ENCODE measurements around the gene PSME1. TPM values are rescaled to one million over a fixed set of nuclear protein-coding genes. Genes with fewer than 3 reads are reported as not detected.

Gene PSME1
- total RNA-seq, 2 donors from 2014 or later: 235 to 257 TPM

DNA sequence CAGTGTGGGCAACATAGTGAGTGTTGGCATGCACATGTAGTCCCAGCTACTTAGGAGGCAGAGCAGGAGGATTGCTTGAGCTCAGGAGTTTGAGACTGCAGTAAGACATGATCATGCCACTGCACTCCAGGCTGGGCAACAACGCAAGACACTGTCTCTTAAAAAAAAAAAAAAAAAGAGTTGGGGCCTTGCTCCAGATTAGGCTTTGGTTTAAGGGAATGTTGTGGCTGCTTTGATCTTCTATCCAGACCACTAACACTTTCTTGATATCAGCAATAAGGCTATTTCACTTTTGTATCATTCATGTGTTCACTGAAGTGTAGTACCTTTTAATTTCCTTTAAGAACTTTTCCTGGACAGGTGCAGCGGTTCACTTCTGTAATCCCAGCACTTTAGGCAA lies 8.3 kb upstream of the PSME1 start:
- DNase-seq: no peak
- ATAC-seq: no peak
- no peaks in the 10 kb centered on the region for H3K9me3 ChIP-seq (ENCODE audit: control insufficient read depth, low read length, poor library complexity, severe bottlenecking)
- H3K4me1 Mint-ChIP-seq: peaks cover 13% of the 10 kb centered on the region
- no peak overlapping the region for H3K27ac Mint-ChIP-seq
- H3K27me3 Mint-ChIP-seq: no peaks in the 10 kb centered on the region
- H3K4me3 Mint-ChIP-seq: no peak overlapping the region
- H3K36me3 Mint-ChIP-seq (ENCODE audit: low read depth): peaks cover 2% of the 10 kb centered on the region

DNA sequence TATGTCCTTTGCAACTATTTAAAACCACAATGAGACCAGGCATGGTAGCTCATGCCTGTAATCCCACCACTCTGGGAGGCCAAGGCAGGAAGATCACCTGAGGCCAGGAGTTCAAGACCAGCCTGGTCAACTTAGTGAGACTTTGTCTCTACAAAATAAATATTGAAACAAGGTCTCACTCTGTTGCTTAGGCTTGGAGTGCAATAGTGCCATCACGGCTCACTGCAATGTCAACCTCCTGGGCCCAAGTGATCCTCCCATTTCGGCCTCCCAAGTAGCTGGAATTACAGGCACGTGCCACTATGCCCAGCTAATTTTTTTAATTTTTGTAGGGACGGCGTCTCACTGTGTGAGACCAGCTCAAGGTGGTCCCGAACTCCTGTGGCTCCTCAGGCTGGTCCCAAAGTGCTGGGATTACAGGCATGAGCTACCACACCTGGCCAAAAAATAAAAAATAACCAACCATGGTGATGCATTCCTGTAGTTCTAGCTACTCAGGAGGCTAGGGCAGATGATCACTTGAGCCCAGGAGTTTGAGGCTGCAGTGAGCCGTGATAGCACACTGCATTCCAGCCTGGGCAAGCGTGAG lies 6.5 kb upstream of the PSME1 start:
- H3K27ac Mint-ChIP-seq: no peak overlapping the region
- peaks cover 2% of the 10 kb centered on the region for H3K36me3 Mint-ChIP-seq (ENCODE audit: low read depth)
- H3K9me3 ChIP-seq (ENCODE audit: control insufficient read depth, low read length, poor library complexity, severe bottlenecking): no peaks in the 10 kb centered on the region
- ATAC-seq (no peak), DNase-seq (no peak)
- no peaks in the 10 kb centered on the region for H3K27me3 Mint-ChIP-seq
- H3K4me1 Mint-ChIP-seq: peaks cover 16% of the 10 kb centered on the region
- no peak overlapping the region for H3K4me3 Mint-ChIP-seq

DNA sequence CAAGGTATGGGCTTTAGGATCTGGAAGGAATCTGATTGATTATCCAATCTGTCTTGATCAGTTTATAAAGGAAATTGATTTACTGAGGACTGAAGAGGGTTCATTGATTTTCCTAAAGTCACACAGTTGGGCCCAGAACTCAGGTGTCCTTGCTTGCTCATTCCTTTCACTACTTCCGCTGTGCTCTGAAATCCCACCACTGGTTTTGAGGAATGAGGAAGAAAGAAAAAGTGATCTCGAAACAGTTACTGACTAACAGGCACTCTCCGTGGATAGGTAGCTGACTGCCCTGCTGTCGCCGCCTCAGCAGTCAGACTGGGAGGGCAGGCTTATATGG lies 5.6 kb upstream of the PSME1 start, which contains the start of gene FITM1:
TSS of gene FITM1 (plus strand) at position 280 of the 337 bp plus-strand sequence. CDS start 905 bp downstream, outside the sequence.
- H3K27me3 Mint-ChIP-seq: no peaks in the 10 kb centered on the region
- H3K27ac Mint-ChIP-seq: peak within 1 kb of the TSS; percentile 67
- DNase-seq: no peak
- H3K4me1 Mint-ChIP-seq: peaks cover 17% of the 10 kb centered on the region
- peaks cover 2% of the 10 kb centered on the region for H3K36me3 Mint-ChIP-seq (ENCODE audit: low read depth)
- no peak within 1 kb of the TSS for H3K4me3 Mint-ChIP-seq
- ATAC-seq: no peak
- H3K9me3 ChIP-seq (ENCODE audit: control insufficient read depth, low read length, poor library complexity, severe bottlenecking): no peaks in the 10 kb centered on the region

DNA sequence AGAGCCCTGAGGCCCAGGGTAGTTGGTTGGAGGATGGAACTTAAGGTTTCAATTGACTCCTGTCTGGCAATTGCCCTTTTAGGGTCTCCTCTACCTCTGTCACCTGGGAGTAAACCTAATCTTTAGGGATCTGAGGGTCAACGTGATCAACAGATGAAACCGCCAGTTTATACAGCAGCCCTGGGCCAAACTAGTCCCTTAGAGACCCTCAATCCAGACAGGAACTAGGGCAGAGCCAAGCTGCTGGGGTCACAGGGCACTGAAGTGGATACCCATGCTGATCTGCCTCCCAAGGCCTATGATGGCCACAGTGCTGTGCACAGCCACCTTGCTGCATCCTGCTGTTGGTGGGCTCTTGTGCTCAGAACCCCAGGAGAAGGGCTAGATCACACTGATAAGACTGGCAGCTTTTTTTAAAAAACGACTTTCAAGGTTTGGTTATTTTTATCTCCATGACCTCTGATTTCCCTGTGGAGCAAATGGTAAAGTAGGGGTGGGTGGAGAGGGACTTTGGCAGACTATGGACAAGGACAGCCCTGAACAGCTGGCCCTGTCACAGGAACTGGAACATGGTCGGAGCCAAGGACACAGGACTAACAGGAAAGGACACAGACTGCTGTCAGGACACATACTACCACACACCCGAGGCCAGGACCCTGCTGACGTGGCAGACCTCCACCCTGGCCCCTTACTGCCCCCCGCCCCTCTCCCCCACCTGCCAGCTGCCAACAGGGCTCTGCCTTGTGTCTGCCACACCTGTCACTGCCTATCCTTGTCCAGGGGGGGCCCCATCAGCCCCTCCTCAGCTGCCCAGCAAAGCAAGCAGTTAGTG lies 5.1 kb upstream of the PSME1 start:
- Mint-ChIP-seq H3K4me1 (peaks cover 20% of the 10 kb centered on the region), H3K36me3 (ENCODE audit: low read depth) (peaks cover 2% of the 10 kb centered on the region), H3K27ac (peak overlapping the region; percentile 67), H3K4me3 (no peak overlapping the region), H3K27me3 (no peaks in the 10 kb centered on the region)
- DNase-seq (no peak), ATAC-seq (no peak)
- H3K9me3 ChIP-seq (ENCODE audit: control insufficient read depth, low read length, poor library complexity, severe bottlenecking): no peaks in the 10 kb centered on the region

DNA sequence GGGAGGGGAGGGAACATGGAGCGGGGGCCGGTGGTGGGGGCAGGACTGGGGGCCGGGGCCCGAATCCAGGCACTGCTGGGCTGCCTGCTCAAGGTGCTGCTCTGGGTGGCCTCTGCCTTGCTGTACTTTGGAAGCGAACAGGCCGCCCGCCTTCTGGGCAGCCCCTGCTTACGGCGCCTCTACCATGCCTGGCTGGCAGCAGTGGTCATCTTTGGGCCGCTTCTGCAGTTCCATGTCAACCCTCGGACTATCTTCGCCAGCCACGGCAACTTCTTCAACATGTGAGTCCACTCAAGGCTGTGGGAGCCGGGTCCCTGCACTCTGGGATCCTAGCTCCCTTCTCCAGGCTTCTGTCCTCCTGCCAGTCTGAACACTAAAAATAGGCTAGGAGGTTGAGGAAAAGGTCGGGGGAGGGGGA lies 4.4 kb upstream of the PSME1 start:
- no peaks in the 10 kb centered on the region for H3K9me3 ChIP-seq (ENCODE audit: control insufficient read depth, low read length, poor library complexity, severe bottlenecking)
- DNase-seq (no peak), ATAC-seq (no peak)
- H3K4me3 Mint-ChIP-seq: peak overlapping the region; percentile 58
- H3K27ac Mint-ChIP-seq: no peak overlapping the region
- H3K4me1 Mint-ChIP-seq: peaks cover 22% of the 10 kb centered on the region
- no peaks in the 10 kb centered on the region for H3K27me3 Mint-ChIP-seq
- peaks cover 2% of the 10 kb centered on the region for H3K36me3 Mint-ChIP-seq (ENCODE audit: low read depth)

DNA sequence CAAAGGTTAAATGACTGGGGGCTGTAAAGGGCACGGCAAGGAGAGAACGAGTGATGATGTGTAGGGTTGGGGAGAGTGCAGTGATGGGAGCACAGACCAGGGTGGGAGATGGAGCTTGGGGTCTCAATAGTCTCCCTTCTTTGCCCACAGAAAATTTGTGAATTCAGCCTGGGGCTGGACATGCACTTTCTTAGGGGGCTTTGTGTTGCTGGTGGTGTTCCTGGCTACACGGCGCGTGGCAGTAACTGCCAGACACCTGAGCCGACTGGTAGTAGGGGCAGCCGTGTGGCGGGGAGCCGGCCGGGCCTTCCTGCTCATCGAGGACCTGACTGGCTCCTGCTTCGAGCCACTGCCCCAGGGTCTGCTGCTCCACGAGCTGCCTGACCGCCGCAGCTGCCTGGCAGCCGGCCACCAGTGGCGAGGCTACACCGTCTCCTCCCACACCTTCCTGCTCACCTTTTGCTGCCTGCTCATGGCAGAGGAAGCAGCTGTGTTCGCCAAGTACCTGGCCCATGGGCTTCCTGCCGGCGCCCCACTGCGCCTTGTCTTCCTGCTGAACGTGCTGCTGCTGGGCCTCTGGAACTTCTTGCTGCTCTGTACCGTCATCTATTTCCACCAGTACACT lies 3.8 kb upstream of the PSME1 start:
- DNase-seq (no peak), ATAC-seq (no peak)
- no peaks in the 10 kb centered on the region for H3K9me3 ChIP-seq (ENCODE audit: control insufficient read depth, low read length, poor library complexity, severe bottlenecking)
- peak overlapping the region; percentile 70 for H3K4me3 Mint-ChIP-seq
- peak overlapping the region; percentile 85 for H3K27ac Mint-ChIP-seq
- peaks cover 2% of the 10 kb centered on the region for H3K36me3 Mint-ChIP-seq (ENCODE audit: low read depth)
- H3K4me1 Mint-ChIP-seq: peaks cover 28% of the 10 kb centered on the region
- no peaks in the 10 kb centered on the region for H3K27me3 Mint-ChIP-seq

DNA sequence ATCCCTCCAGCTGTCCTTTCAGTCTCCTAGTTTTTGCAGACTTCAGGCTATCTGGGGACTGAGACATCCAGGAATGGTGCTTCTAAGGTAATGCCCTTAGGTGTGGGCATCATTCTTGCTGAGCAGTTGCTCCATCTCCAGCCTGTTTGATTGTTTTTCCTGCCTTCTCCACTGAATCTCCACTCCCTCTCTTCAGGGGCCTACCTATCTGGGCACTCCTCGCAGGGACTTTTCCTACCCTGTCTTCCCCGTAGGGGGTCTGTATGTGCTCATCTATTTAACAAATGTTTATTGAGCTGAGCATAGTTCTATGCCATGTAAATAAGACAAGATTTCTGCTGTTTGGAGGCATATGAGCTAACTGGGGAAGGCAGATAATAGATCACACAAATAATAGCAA lies 3.0 kb upstream of the PSME1 start:
- peaks cover 30% of the 10 kb centered on the region for H3K4me1 Mint-ChIP-seq
- H3K9me3 ChIP-seq (ENCODE audit: control insufficient read depth, low read length, poor library complexity, severe bottlenecking): no peaks in the 10 kb centered on the region
- no peak for ATAC-seq
- H3K4me3 Mint-ChIP-seq: peak overlapping the region; percentile 70
- DNase-seq: no peak
- H3K36me3 Mint-ChIP-seq (ENCODE audit: low read depth): peaks cover 2% of the 10 kb centered on the region
- peak overlapping the region; percentile 85 for H3K27ac Mint-ChIP-seq
- H3K27me3 Mint-ChIP-seq: no peaks in the 10 kb centered on the region

DNA sequence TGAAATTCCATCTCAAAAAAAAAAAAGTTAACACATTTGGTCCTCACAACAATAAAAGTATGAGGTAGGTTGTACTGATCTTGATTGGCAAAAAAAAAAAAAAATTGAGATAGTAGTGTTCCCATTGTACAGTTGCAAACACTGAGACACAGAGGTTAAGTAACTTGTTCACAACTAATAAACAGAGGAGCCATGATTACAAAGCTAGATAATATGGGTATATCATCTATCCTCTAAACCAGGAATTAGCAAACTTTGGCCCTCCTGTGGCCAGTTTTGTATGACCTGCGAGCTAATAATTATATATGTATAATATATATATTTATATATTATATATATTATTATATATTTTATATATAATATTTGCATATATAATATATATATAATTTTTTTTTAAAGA lies 2.3 kb upstream of the PSME1 start:
- H3K4me3 Mint-ChIP-seq: no peak overlapping the region
- no peaks in the 10 kb centered on the region for H3K9me3 ChIP-seq (ENCODE audit: control insufficient read depth, low read length, poor library complexity, severe bottlenecking)
- H3K4me1 Mint-ChIP-seq: peaks cover 33% of the 10 kb centered on the region
- peak overlapping the region; percentile 85 for H3K27ac Mint-ChIP-seq
- ATAC-seq (no peak), DNase-seq (no peak)
- peaks cover 2% of the 10 kb centered on the region for H3K36me3 Mint-ChIP-seq (ENCODE audit: low read depth)
- H3K27me3 Mint-ChIP-seq: no peaks in the 10 kb centered on the region

DNA sequence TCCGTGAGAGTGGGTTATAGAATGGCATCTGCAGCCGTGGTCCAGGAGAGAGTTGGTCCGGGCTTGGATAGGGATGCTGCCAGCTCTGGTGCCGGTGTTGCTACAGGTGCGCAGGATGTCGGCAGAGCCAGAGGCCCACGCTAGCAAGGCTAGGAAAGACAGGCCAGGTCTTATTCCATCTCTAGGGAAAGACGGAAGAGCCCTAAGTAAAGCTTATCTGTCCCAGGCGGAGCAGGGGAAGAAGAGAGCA lies 485 bp upstream of the PSME1 start:
- peaks cover under 1% of the 10 kb centered on the region for H3K36me3 Mint-ChIP-seq (ENCODE audit: low read depth)
- H3K9me3 ChIP-seq (ENCODE audit: control insufficient read depth, low read length, poor library complexity, severe bottlenecking): no peaks in the 10 kb centered on the region
- no peak for DNase-seq
- peak overlapping the region; percentile 86 for H3K27ac Mint-ChIP-seq
- peak overlapping the region; percentile 95 for H3K4me3 Mint-ChIP-seq
- no peaks in the 10 kb centered on the region for H3K27me3 Mint-ChIP-seq
- ATAC-seq: no peak
- H3K4me1 Mint-ChIP-seq: peaks cover 41% of the 10 kb centered on the region

DNA sequence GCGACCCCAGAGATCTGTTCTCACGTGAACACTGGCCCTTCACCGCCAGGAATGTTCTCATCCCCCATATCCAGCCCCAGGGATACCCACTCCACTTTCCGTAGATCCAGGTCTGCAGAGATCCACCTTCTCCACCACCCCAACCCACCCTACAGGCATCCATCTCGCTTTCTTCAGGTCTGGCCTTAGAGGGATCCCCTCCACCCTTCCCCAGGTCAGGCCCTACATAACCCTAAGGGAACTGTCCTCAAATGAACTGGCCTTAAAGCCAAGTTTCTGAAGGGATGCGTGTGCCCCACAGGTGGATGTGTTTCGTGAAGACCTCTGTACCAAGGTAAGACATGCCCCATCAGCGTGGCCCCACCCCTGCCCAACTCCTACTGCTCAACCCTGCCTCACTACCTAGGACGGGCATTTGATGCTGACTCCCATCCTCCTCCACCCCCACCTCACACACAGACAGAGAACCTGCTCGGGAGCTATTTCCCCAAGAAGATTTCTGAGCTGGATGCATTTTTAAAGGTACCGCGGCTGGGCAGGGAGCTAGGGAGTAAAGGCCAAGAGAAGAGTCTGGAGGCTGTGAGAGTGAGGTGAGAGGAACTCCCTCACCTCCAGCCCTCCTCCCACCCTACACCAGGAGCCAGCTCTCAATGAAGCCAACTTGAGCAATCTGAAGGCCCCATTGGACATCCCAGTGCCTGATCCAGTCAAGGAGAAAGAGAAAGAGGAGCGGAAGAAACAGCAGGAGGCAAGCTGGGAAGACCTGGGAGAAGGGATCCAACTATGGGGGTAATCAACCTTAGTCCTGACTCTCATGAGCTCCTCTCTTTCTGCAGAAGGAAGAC lies 912 bp downstream of the PSME1 start:
- DNase-seq: no peak
- Mint-ChIP-seq H3K27me3 (no peaks in the 10 kb centered on the region), H3K36me3 (ENCODE audit: low read depth) (no peaks in the 10 kb centered on the region), H3K4me3 (peak overlapping the region; percentile 95), H3K4me1 (peaks cover 44% of the 10 kb centered on the region), H3K27ac (peak overlapping the region; percentile 88)
- ATAC-seq: no peak
- H3K9me3 ChIP-seq (ENCODE audit: control insufficient read depth, low read length, poor library complexity, severe bottlenecking): no peaks in the 10 kb centered on the region

DNA sequence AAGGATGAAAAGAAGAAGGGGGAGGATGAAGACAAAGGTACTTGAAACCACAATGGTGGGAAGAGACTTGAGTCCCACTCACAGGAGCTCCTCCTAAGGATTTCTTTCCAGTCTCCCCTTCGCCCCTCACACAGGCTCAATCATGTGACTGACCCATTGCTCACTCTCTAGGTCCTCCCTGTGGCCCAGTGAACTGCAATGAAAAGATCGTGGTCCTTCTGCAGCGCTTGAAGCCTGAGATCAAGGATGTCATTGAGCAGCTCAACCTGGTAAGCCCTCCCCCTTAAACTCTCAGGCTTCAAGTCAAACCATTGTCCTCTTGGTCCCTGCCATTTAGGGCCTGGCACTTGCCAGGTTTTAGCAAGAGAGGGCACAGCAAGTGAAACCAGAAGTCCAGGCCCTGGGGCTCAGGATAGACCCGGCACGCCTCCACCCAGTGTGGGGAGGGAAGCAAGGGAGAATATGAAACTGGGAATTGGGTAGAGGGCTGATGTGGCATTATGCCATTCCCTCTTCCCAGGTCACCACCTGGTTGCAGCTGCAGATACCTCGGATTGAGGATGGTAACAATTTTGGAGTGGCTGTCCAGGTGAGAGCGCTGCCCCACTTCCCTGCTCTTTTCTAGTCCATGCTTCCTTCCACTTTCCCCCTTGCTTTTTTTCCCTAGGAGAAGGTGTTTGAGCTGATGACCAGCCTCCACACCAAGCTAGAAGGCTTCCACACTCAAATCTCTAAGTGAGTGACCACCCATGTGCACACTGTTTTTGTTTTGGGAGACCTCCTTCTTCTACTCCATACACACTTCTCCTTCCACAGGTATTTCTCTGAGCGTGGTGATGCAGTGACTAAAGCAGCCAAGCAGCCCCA lies 1.8 kb downstream of the PSME1 start:
- no peaks in the 10 kb centered on the region for H3K27me3 Mint-ChIP-seq
- no peak for DNase-seq
- peak overlapping the region; percentile 88 for H3K27ac Mint-ChIP-seq
- ATAC-seq: no peak
- H3K36me3 Mint-ChIP-seq (ENCODE audit: low read depth): no peaks in the 10 kb centered on the region
- H3K4me1 Mint-ChIP-seq: peaks cover 42% of the 10 kb centered on the region
- H3K4me3 Mint-ChIP-seq: peak overlapping the region; percentile 95
- no peaks in the 10 kb centered on the region for H3K9me3 ChIP-seq (ENCODE audit: control insufficient read depth, low read length, poor library complexity, severe bottlenecking)

DNA sequence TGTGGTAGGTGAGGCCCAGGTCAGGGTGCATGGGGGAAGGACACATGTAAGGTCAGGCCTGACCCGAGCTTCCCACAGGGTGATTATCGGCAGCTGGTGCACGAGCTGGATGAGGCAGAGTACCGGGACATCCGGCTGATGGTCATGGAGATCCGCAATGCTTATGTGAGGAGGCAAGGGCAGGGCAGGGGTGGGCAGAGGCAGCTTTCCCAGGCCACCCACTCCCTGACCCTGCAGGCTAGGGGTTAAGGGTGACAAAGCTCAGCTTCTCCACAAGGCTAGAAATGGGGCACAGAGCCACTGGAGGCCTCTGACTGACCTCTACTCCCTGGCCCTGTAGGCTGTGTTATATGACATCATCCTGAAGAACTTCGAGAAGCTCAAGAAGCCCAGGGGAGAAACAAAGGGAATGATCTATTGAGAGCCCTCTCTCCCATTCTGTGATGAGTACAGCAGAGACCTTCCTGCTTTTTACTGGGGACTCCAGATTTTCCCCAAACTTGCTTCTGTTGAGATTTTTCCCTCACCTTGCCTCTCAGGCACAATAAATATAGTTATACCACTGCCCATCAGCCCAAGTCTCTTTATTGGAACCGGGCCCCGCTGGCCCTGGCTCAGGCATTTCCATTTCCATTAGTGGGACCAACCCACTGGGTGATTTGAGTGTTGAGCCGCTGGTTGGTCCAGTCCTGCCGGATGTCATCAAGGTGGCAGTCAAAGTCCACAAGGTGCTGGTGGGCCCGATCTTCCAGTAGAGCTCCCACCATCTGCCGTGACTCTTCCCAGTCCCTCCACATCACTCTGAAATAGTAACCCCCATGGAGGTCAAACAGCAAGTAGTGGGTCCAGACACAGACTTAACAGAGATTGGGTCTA lies 2.6 kb downstream of the PSME1 start:
- no peak for ATAC-seq
- Mint-ChIP-seq H3K36me3 (ENCODE audit: low read depth) (no peaks in the 10 kb centered on the region), H3K27ac (peak overlapping the region; percentile 43), H3K4me1 (peaks cover 43% of the 10 kb centered on the region), H3K4me3 (peak overlapping the region; percentile 43), H3K27me3 (no peaks in the 10 kb centered on the region)
- no peaks in the 10 kb centered on the region for H3K9me3 ChIP-seq (ENCODE audit: control insufficient read depth, low read length, poor library complexity, severe bottlenecking)
- DNase-seq: no peak

Measured in T-helper 17 cell (primary cell).